WTC11 (cell line): ENCODE measurements around the gene GJE1. TPM values are rescaled to one million over a fixed set of nuclear protein-coding genes. Genes with fewer than 3 reads are reported as not detected.

ENCODE experiments used
- ATAC-seq: fragments of 200-7000 bp; cut with Tn5 transposase; 2 replicates; pipeline ENCODE4 v1.10.0; 2021; ENCODE audit warnings: mild to moderate bottlenecking, moderate library complexity
- CTCF ChIA-PET: fragments of 300-600 bp; sonication (Branson Sonifier 250); formaldehyde crosslinking; loops from one replicate; lab custom pipeline; 2021; ENCODE audit warnings: antibody characterized with exemption; lab: Charles Lee
- POLR2A ChIA-PET: fragments of 350-600 bp; sonication (Branson Sonifier 250); formaldehyde crosslinking; loops from one replicate; lab custom pipeline; 2021; ENCODE audit warnings: antibody characterized with exemption; lab: Charles Lee
- DNase-seq: peaks from one replicate; pipeline ENCODE4 v3.0.0; 2021; ENCODE audit warnings: low spot score
- H3K27ac Mint-ChIP-seq: 2 replicates; pipeline ENCODE4 v1.8.0; 2021; ENCODE audit warnings: mixed read lengths
- H3K27me3 Mint-ChIP-seq: 2 replicates; pipeline ENCODE4 v1.8.0; 2021; ENCODE audit warnings: low read depth, mild to moderate bottlenecking, moderate library complexity, mixed read lengths
- H3K36me3 Mint-ChIP-seq: 2 replicates; pipeline ENCODE4 v1.8.0; 2021; ENCODE audit warnings: mixed read lengths
- H3K4me1 Mint-ChIP-seq: 2 replicates; pipeline ENCODE4 v1.8.0; 2022; ENCODE audit warnings: mixed read lengths
- H3K4me3 Mint-ChIP-seq: 2 replicates; pipeline ENCODE4 v1.8.0; 2021; ENCODE audit warnings: mild to moderate bottlenecking, moderate library complexity, mixed read lengths
- H3K9me3 Mint-ChIP-seq: 2 replicates; pipeline ENCODE4 v1.8.0; 2021; ENCODE audit warnings: mixed read lengths
- AFF4 ChIP-seq: sonication (generic); formaldehyde crosslinking; IDR thresholded peaks from 2 replicates; pipeline ENCODE4 v1.8.1; 2023; ENCODE audit warnings: mild to moderate bottlenecking, missing genetic modification reagents, borderline replicate concordance
- AR ChIP-seq: fragments of 250-450 bp; sonication (Bioruptor Pico); IDR thresholded peaks from 2 replicates; pipeline ENCODE4 v1.9.0; 2021; ENCODE audit warnings: mild to moderate bottlenecking
- ATF1 ChIP-seq: sonication (generic); formaldehyde crosslinking; IDR thresholded peaks from 2 replicates; pipeline ENCODE4 v1.8.1; 2023; ENCODE audit warnings: mild to moderate bottlenecking, moderate library complexity, missing genetic modification reagents
- CREB1 ChIP-seq: sonication (generic); formaldehyde crosslinking; IDR thresholded peaks from 2 replicates; pipeline ENCODE4 v1.8.0; 2023; ENCODE audit warnings: mild to moderate bottlenecking, missing genetic modification reagents
- MLX ChIP-seq: sonication (generic); formaldehyde crosslinking; IDR thresholded peaks from 2 replicates; pipeline ENCODE4 v1.8.1; 2023; ENCODE audit warnings: mild to moderate bottlenecking, missing genetic modification reagents, moderate library complexity
- MXD4 ChIP-seq: fragments of 250-450 bp; sonication (Bioruptor Pico); IDR thresholded peaks from 2 replicates; pipeline ENCODE4 v1.8.0; 2021; ENCODE audit warnings: mild to moderate bottlenecking, moderate library complexity, borderline replicate concordance
- NFATC4 ChIP-seq: fragments of 250-450 bp; sonication (Bioruptor Pico); IDR thresholded peaks from 2 replicates; pipeline ENCODE4 v1.9.0; 2021; ENCODE audit warnings: mild to moderate bottlenecking
- OVOL2 ChIP-seq: fragments of 250-450 bp; sonication (Bioruptor Pico); IDR thresholded peaks from 2 replicates; pipeline ENCODE4 v1.9.0; 2021; ENCODE audit warnings: mild to moderate bottlenecking, borderline replicate concordance
- PRDM15 ChIP-seq: sonication (generic); formaldehyde crosslinking; IDR thresholded peaks from 2 replicates; pipeline ENCODE4 v1.8.0; 2022; ENCODE audit warnings: missing genetic modification reagents
- RELA ChIP-seq: sonication (generic); formaldehyde crosslinking; IDR thresholded peaks from 2 replicates; pipeline ENCODE4 v1.8.1; 2022; ENCODE audit warnings: missing genetic modification reagents, mild to moderate bottlenecking, borderline replicate concordance
- SMAD3 ChIP-seq: sonication (generic); formaldehyde crosslinking; IDR thresholded peaks from 2 replicates; pipeline ENCODE4 v1.8.0; 2022; ENCODE audit warnings: missing genetic modification reagents, mild to moderate bottlenecking, borderline replicate concordance
- ZBTB43 ChIP-seq: sonication (generic); formaldehyde crosslinking; IDR thresholded peaks from 2 replicates; pipeline ENCODE4 v1.8.1; 2023; ENCODE audit warnings: mild to moderate bottlenecking, missing genetic modification reagents
- ZNF281 ChIP-seq: sonication (generic); formaldehyde crosslinking; IDR thresholded peaks from 2 replicates; pipeline ENCODE4 v1.8.0; 2023; ENCODE audit warnings: mild to moderate bottlenecking, missing genetic modification reagents
- ZNF423 ChIP-seq: fragments of 250-450 bp; sonication (Bioruptor Pico); IDR thresholded peaks from 2 replicates; pipeline ENCODE4 v2.1.2; 2022; ENCODE audit warnings: mild to moderate bottlenecking, moderate library complexity
- ZNF425 ChIP-seq: fragments of 250-450 bp; sonication (Bioruptor Pico); conservative IDR thresholded peaks from 2 replicates; pipeline ENCODE4 v1.9.0; 2021; ENCODE audit warnings: mild to moderate bottlenecking
- ZSCAN18 ChIP-seq: fragments of 250-450 bp; sonication (Bioruptor Pico); IDR thresholded peaks from 2 replicates; pipeline ENCODE4 v2.1.2; 2022; ENCODE audit warnings: mild to moderate bottlenecking, moderate library complexity
- total RNA-seq: library from RNA; stranded (reverse); gene quantifications from 3 replicates; pipeline ENCODE4 v1.2.3, GENCODE V29; 2021

Gene GJE1
- total RNA-seq, 1 experiment from 2014 or later: not detected

GRCh38 chr6:142118328-142118727 is 14.4 kb upstream of the GJE1 start:
- H3K36me3 Mint-ChIP-seq: no peaks in the 10 kb centered on the region
- H3K27ac Mint-ChIP-seq: no peak overlapping the region
- DNase-seq (no peak), ATAC-seq (no peak)
- H3K4me3 Mint-ChIP-seq: no peak overlapping the region
- ChIA-PET POLR2A (no interaction called here), CTCF (interaction anchor here (0.7 kb wide), 1 partner anchor 129 kb away, joined by 3 read pairs; no protein-coding TSS in a partner anchor)
- H3K9me3 Mint-ChIP-seq: no peaks in the 10 kb centered on the region
- H3K4me1 Mint-ChIP-seq: 0 out of 2 replicates have a peak, but pooled peaks cover 5% of the 10 kb centered on the region
- H3K27me3 Mint-ChIP-seq: no peaks in the 10 kb centered on the region
- TF ChIP-seq ZNF281 (CRISPR knock-in tag) (no peak), OVOL2 (no peak), SMAD3 (CRISPR knock-in tag) (no peak), ATF1 (no peak), ZBTB43 (no peak), MLX (CRISPR knock-in tag) (no peak), MXD4 (no peak), CREB1 (no peak), PRDM15 (no peak), ZNF423 (CRISPR knock-in tag) (no peak), AR (CRISPR knock-in tag) (no peak), RELA (CRISPR knock-in tag) (no peak), ZNF425 (CRISPR knock-in tag) (no peak), ZSCAN18 (CRISPR knock-in tag) (no peak), NFATC4 (CRISPR knock-in tag) (no peak), AFF4 (CRISPR knock-in tag) (no peak)
